Stomach smooth muscle (tissue), 2 donors: ENCODE results near the gene ZNF606.
"Not testable (repeated sequence)": the region's sequence is repeated elsewhere in the genome, so short reads cannot be mapped to it uniquely, and the experiment has no call there.

ENCODE experiments used
- H3K27ac ChIP-seq: one replicate; pipeline ENCODE4 v1.7.0; 2013; ENCODE audit warnings: mild to moderate bottlenecking, low read length, inconsistent platforms
- H3K27me3 ChIP-seq, 2 donors: one replicate each; pipeline ENCODE4 v1.7.0; 2013; ENCODE audit warnings: low read length in 2 of 2; ENCODE audit not compliant: insufficient read depth in 2 of 2, control insufficient read depth in 1 of 2
- H3K36me3 ChIP-seq, 2 donors: one replicate each; pipeline ENCODE4 v1.7.0; 2013; ENCODE audit warnings: low read length in 2 of 2; ENCODE audit not compliant: control insufficient read depth in 2 of 2, insufficient read depth in 2 of 2
- H3K4me1 ChIP-seq: one replicate; pipeline ENCODE4 v1.7.0; 2013; ENCODE audit warnings: low read length; ENCODE audit not compliant: control insufficient read depth, insufficient read depth
- H3K4me3 ChIP-seq, 2 donors: one replicate each; pipeline ENCODE4 v1.7.0; 2013; ENCODE audit warnings: low read length in 2 of 2
- H3K9ac ChIP-seq, 2 donors: one replicate each; pipeline ENCODE4 v1.7.0; 2013; ENCODE audit warnings: low read length in 2 of 2, mild to moderate bottlenecking in 1 of 2
- H3K9me3 ChIP-seq, 2 donors: one replicate each; pipeline ENCODE4 v1.7.0; 2013; ENCODE audit warnings: low read length in 2 of 2; ENCODE audit not compliant: control insufficient read depth in 2 of 2
- donor health status: healthy.
- donor health status: Pancreatic carcinoma.

ZNF606 gene

GRCh38 chr19:58009666-58010301 is 7.2 kb upstream of the ZNF606 start:
- Histone ChIP-seq H3K27me3 (no peaks in the 10 kb centered on the region), H3K4me3 (peak overlapping the region; percentile 58 to 73), H3K36me3 (peaks cover 16 to 23% of the 10 kb centered on the region in 2 donors), H3K4me1 (peaks cover 12% of the 10 kb centered on the region), H3K27ac (peak overlapping the region; percentile 58), H3K9ac (peak overlapping the region; percentile 60 to 72), H3K9me3 (peaks cover 15 to 30% of the 10 kb centered on the region in 2 donors)

- Histone ChIP-seq H3K4me1 (peaks cover 17% of the 10 kb centered on the region), H3K9me3 (peaks cover 20 to 34% of the 10 kb centered on the region in 2 donors), H3K9ac (no peak overlapping the region)
Measured at GRCh38 chr19:58009301-58009665, 6.7 kb upstream of the ZNF606 start.

GRCh38 chr19:58008877-58009276 is 6.3 kb upstream of the ZNF606 start:
- Histone ChIP-seq H3K36me3 (peaks cover 22 to 28% of the 10 kb centered on the region in 2 donors), H3K9me3 (peaks cover 21 to 38% of the 10 kb centered on the region in 2 donors)
- H3K9ac ChIP-seq = not testable (repeated sequence)

More at GRCh38 chr19:58009301-58009665, 6.7 kb upstream of the ZNF606 start:
- H3K27me3 ChIP-seq = no peaks in the 10 kb centered on the region
- peaks cover 21 to 28% of the 10 kb centered on the region in 2 donors for H3K36me3 ChIP-seq
- H3K27ac ChIP-seq = no peak overlapping the region
- peak overlapping the region; percentile 13 to 73 for H3K4me3 ChIP-seq

GRCh38 chr19:58007285-58007684 is 4.7 kb upstream of the ZNF606 start:
- Histone ChIP-seq H3K27me3 (no peaks in the 10 kb centered on the region), H3K9ac (no peak overlapping the region), H3K27ac (no peak overlapping the region), H3K4me3 (peak overlapping the region in 1 of 2 donors; percentile 8), H3K4me1 (peaks cover 30% of the 10 kb centered on the region), H3K9me3 (peaks cover 21 to 42% of the 10 kb centered on the region in 2 donors), H3K36me3 (peaks cover 22 to 28% of the 10 kb centered on the region in 2 donors)

More at GRCh38 chr19:58008877-58009276, 6.3 kb upstream of the ZNF606 start:
- not testable (repeated sequence) for H3K4me3 ChIP-seq, H3K27me3 ChIP-seq, H3K27ac ChIP-seq
- peaks cover 21% of the 10 kb centered on the region for H3K4me1 ChIP-seq

GRCh38 chr19:58003174-58003828 is 681 bp upstream of the ZNF606 start:
- peaks cover 45 to 46% of the 10 kb centered on the region in 2 donors for H3K36me3 ChIP-seq
- H3K9ac ChIP-seq = peak overlapping the region; percentile 81 to 95

GRCh38 chr19:58001895-58002369 is 688 bp downstream of the ZNF606 start:
- peak overlapping the region; percentile 71 for H3K27ac ChIP-seq
- H3K36me3 ChIP-seq = peaks cover 50 to 53% of the 10 kb centered on the region in 2 donors
- peaks cover 18 to 23% of the 10 kb centered on the region in 2 donors for H3K9me3 ChIP-seq

More at GRCh38 chr19:58003174-58003828, 681 bp upstream of the ZNF606 start:
- peaks cover 21 to 32% of the 10 kb centered on the region in 2 donors for H3K9me3 ChIP-seq
- H3K27ac ChIP-seq = peak overlapping the region; percentile 71
- peaks cover 24% of the 10 kb centered on the region for H3K4me1 ChIP-seq
- H3K27me3 ChIP-seq = no peaks in the 10 kb centered on the region
- peak overlapping the region; percentile 91 to 94 for H3K4me3 ChIP-seq

GRCh38 chr19:58000677-58001076 is 1.9 kb downstream of the ZNF606 start:
- Histone ChIP-seq H3K4me3 (peak overlapping the region in 1 of 2 donors; percentile 34), H3K27ac (no peak overlapping the region), H3K27me3 (no peaks in the 10 kb centered on the region), H3K9me3 (peaks cover 21 to 22% of the 10 kb centered on the region in 2 donors), H3K9ac (no peak overlapping the region), H3K36me3 (peaks cover 47 to 58% of the 10 kb centered on the region in 2 donors), H3K4me1 (peaks cover 24% of the 10 kb centered on the region)

More at GRCh38 chr19:58001895-58002369, 688 bp downstream of the ZNF606 start:
- Histone ChIP-seq H3K9ac (peak overlapping the region; percentile 81 to 95), H3K4me3 (peak overlapping the region; percentile 91 to 94), H3K4me1 (peaks cover 24% of the 10 kb centered on the region), H3K27me3 (no peaks in the 10 kb centered on the region)

GRCh38 chr19:57992841-57993240 is 9.8 kb downstream of the ZNF606 start:
- no peaks in the 10 kb centered on the region for H3K4me1 ChIP-seq
- H3K4me3 ChIP-seq = no peak overlapping the region
- H3K27ac ChIP-seq = no peak overlapping the region
- H3K9ac ChIP-seq = no peak overlapping the region
- H3K36me3 ChIP-seq = peaks cover 51 to 70% of the 10 kb centered on the region in 2 donors
- H3K9me3 ChIP-seq = peaks cover 42 to 45% of the 10 kb centered on the region in 2 donors
- H3K27me3 ChIP-seq = no peaks in the 10 kb centered on the region

- no peaks in the 10 kb centered on the region for H3K4me1 ChIP-seq
- H3K36me3 ChIP-seq = peaks cover 63 to 71% of the 10 kb centered on the region in 2 donors
- no peak overlapping the region for H3K9ac ChIP-seq
- no peak overlapping the region for H3K27ac ChIP-seq
- H3K4me3 ChIP-seq = peak overlapping the region in 1 of 2 donors; percentile 28
- peaks cover 78 to 87% of the 10 kb centered on the region in 2 donors for H3K9me3 ChIP-seq
- no peaks in the 10 kb centered on the region for H3K27me3 ChIP-seq
Measured at GRCh38 chr19:57978586-57979289, 23.9 kb downstream of the ZNF606 start.

- Histone ChIP-seq H3K27ac (no peak within 1 kb of the TSS), H3K9ac (no peak within 1 kb of the TSS), H3K9me3 (peaks cover 58 to 77% of the 10 kb centered on the region in 2 donors), H3K4me3 (peak within 1 kb of the TSS in 1 of 2 donors; percentile 15), H3K4me1 (no peaks in the 10 kb centered on the region), H3K27me3 (no peaks in the 10 kb centered on the region), H3K36me3 (peaks cover 31 to 34% of the 10 kb centered on the region in 2 donors)
Measured at GRCh38 chr19:57974434-57974833, 28.2 kb downstream of the ZNF606 start, which contains the start of gene C19orf18. TSS of gene C19orf18 (minus strand) at chr19:57974534. CDS start at chr19:57974432, 102 bp downstream.
